ENCODE data around the gene TCEAL4. TPM values are rescaled to one million over a fixed set of nuclear protein-coding genes. Genes with fewer than 3 reads are reported as not detected.
A peak's percentile ranks its signal among the peaks of the same experiment; 100 is the strongest.

Gene TCEAL4
- total RNA-seq, 6 donors from 2014 or later: 68.5 to 141 (median 90.8) TPM

GRCh38 chrX:103552236-103552635 is 33.1 kb upstream of the TCEAL4 start:
- WGBS, 2 donors: 79 to 92% methylated on average over 1 of the region's 1 CpG
- no peak for ATAC-seq (ENCODE audit: low FRiP score in 2 of 2)
- Histone ChIP-seq H3K4me1 (no peaks in the 10 kb centered on the region), H3K4me3 (no peak overlapping the region), H3K27me3 (no peaks in the 10 kb centered on the region), H3K27ac (no peak overlapping the region), H3K36me3 (no peaks in the 10 kb centered on the region), H3K9me3 (no peaks in the 10 kb centered on the region)
- DNase-seq: no peak
- TF ChIP-seq POLR2A (IDR thresholded peaks at IDR 0.05) (no peak), CTCF (IDR thresholded peaks at IDR 0.05) (no peak), EP300 (IDR thresholded peaks at IDR 0.05) (no peak), POLR2AphosphoS5 (IDR thresholded peaks at IDR 0.05) (no peak)

GRCh38 chrX:103554687-103555424 is 30.5 kb upstream of the TCEAL4 start:
- H3K27ac ChIP-seq: no peak overlapping the region
- no peak for TF ChIP-seq EP300 (IDR thresholded peaks at IDR 0.05)
- TF ChIP-seq POLR2AphosphoS5 (IDR thresholded peaks at IDR 0.05): no peak
- no peak for TF ChIP-seq CTCF (IDR thresholded peaks at IDR 0.05)
- TF ChIP-seq POLR2A (IDR thresholded peaks at IDR 0.05): no peak
- WGBS, 2 donors: 26 to 37% methylated on average over 3 to 19 of the region's 19 CpGs
- H3K36me3 ChIP-seq: no peaks in the 10 kb centered on the region
- H3K4me3 ChIP-seq: peak overlapping the region in 3 of 4 donors; percentile 17 to 41 (median 34)
- DNase-seq (peak in 1 of 2 donors; percentile 26), ATAC-seq (ENCODE audit: low FRiP score in 2 of 2) (peak in 1 of 2 donors; percentile 34)
- no peaks in the 10 kb centered on the region for H3K4me1 ChIP-seq
- H3K9me3 ChIP-seq: no peaks in the 10 kb centered on the region
- H3K27me3 ChIP-seq: no peaks in the 10 kb centered on the region

GRCh38 chrX:103556963-103557612 is 28.2 kb upstream of the TCEAL4 start:
- Histone ChIP-seq H3K4me1 (no peaks in the 10 kb centered on the region), H3K9me3 (no peaks in the 10 kb centered on the region), H3K36me3 (no peaks in the 10 kb centered on the region), H3K4me3 (no peak overlapping the region), H3K27me3 (no peaks in the 10 kb centered on the region), H3K27ac (no peak overlapping the region)
- 58 to 67% methylated on average over 2 of the region's 2 CpGs for WGBS, 2 donors
- TF ChIP-seq POLR2A (IDR thresholded peaks at IDR 0.05): no peak
- no peak for TF ChIP-seq POLR2AphosphoS5 (IDR thresholded peaks at IDR 0.05)
- no peak for TF ChIP-seq CTCF (IDR thresholded peaks at IDR 0.05)
- no peak for TF ChIP-seq EP300 (IDR thresholded peaks at IDR 0.05)
- DNase-seq: no peak
- no peak for ATAC-seq (ENCODE audit: low FRiP score in 2 of 2)

GRCh38 chrX:103560256-103560655 is 25.1 kb upstream of the TCEAL4 start:
- TF ChIP-seq CTCF (IDR thresholded peaks at IDR 0.05): no peak
- no peak for TF ChIP-seq POLR2A (IDR thresholded peaks at IDR 0.05)
- no peak for TF ChIP-seq EP300 (IDR thresholded peaks at IDR 0.05)
- no peak for TF ChIP-seq POLR2AphosphoS5 (IDR thresholded peaks at IDR 0.05)
- no peak overlapping the region for H3K27ac ChIP-seq

More at GRCh38 chrX:103560256-103560655, 25.1 kb upstream of the TCEAL4 start:
- Histone ChIP-seq H3K27me3 (no peaks in the 10 kb centered on the region), H3K4me3 (no peak overlapping the region), H3K9me3 (no peaks in the 10 kb centered on the region), H3K4me1 (no peaks in the 10 kb centered on the region), H3K36me3 (no peaks in the 10 kb centered on the region)
- no peak for ATAC-seq (ENCODE audit: low FRiP score in 2 of 2)
- 58 to 90% methylated on average over 1 of the region's 1 CpG for WGBS, 2 donors
- DNase-seq: no peak

All from upper lobe of left lung (tissue), 6 donors.